IMR-90 (cell line): ENCODE measurements around the gene NCAPH2. TPM values are rescaled to one million over a fixed set of nuclear protein-coding genes. Genes with fewer than 3 reads are reported as not detected.

ENCODE experiments used
- ATAC-seq: fragments of 200-7000 bp; cut with Tn5 transposase; 2 replicates; pipeline ENCODE4 v1.9.1; 2020; ENCODE audit warnings: low read depth, mild to moderate bottlenecking, moderate library complexity
- BruUV-seq: library from RNA; stranded (reverse); fragments of 400-500 nt; replicated peaks from 2 replicates; lab custom pipeline; 2021; lab: Mats Ljungman, UMichigan
- CTCF ChIA-PET: fragments of 300-600 bp; formaldehyde crosslinking; extraction: SDS; loops from one replicate; lab custom pipeline; 2021; ENCODE audit warnings: antibody characterized with exemption; lab: Yijun Ruan, JAX
- POLR2A ChIA-PET: fragments of 300-600 bp; sonication (Branson Sonifier 250); formaldehyde crosslinking; loops from one replicate; lab custom pipeline; 2022; ENCODE audit warnings: antibody characterized with exemption; ENCODE audit not compliant: unreplicated experiment; lab: Charles Lee
- DNase-seq: peaks from one replicate; pipeline ENCODE4 v3.0.0; 2013
- H2AFZ ChIP-seq: replicated peaks from 2 replicates; pipeline ENCODE3; 2013; ENCODE audit warnings: low read length, mild to moderate bottlenecking; ENCODE audit not compliant: poor library complexity
- H2AK5ac ChIP-seq: 2 replicates; pipeline ENCODE4 v1.6.1; 2013; ENCODE audit warnings: low read depth, low read length, inconsistent platforms
- H2AK9ac ChIP-seq: replicated peaks from 2 replicates; pipeline ENCODE3; 2013; ENCODE audit warnings: mild to moderate bottlenecking, low read depth, low read length, moderate library complexity; ENCODE audit not compliant: poor library complexity
- H2BK120ac ChIP-seq: 2 replicates; pipeline ENCODE4 v1.6.1; 2013; ENCODE audit warnings: low read depth, low read length, inconsistent platforms
- H2BK15ac ChIP-seq: 3 replicates; pipeline ENCODE4 v1.6.1; 2013; ENCODE audit warnings: low read depth, low read length, inconsistent platforms
- H2BK20ac ChIP-seq: 2 replicates; pipeline ENCODE4 v1.6.1; 2013; ENCODE audit warnings: low read depth, mild to moderate bottlenecking, inconsistent platforms, low read length, moderate library complexity
- H2BK5ac ChIP-seq: 2 replicates; pipeline ENCODE4 v1.6.1; 2013; ENCODE audit warnings: mild to moderate bottlenecking, low read depth, low read length, inconsistent platforms; ENCODE audit not compliant: poor library complexity, severe bottlenecking
- H3K14ac ChIP-seq: replicated peaks from 2 replicates; pipeline ENCODE4 v1.6.1; 2013; ENCODE audit warnings: low read depth, low read length, inconsistent platforms
- H3K18ac ChIP-seq: 2 replicates; pipeline ENCODE4 v1.6.1; 2013; ENCODE audit warnings: low read depth, low read length, control low read depth
- H3K23ac ChIP-seq: 2 replicates; pipeline ENCODE4 v1.6.1; 2013; ENCODE audit warnings: low read depth, low read length, inconsistent platforms
- H3K27ac ChIP-seq: 2 replicates; pipeline ENCODE4 v1.5.1; 2013; ENCODE audit warnings: mild to moderate bottlenecking, control low read depth, low read length; ENCODE audit not compliant: insufficient read depth
- H3K27me3 ChIP-seq: 2 replicates; pipeline ENCODE4 v1.6.1; 2013; ENCODE audit warnings: low read length; ENCODE audit not compliant: control insufficient read depth, insufficient read depth
- H3K36me3 ChIP-seq: 2 replicates; pipeline ENCODE4 v1.6.1; 2013; ENCODE audit warnings: low read length, mixed read lengths; ENCODE audit not compliant: control insufficient read depth, insufficient read depth
- H3K4ac ChIP-seq: 2 replicates; pipeline ENCODE4 v1.6.1; 2013; ENCODE audit warnings: low read depth, low read length, inconsistent platforms
- H3K4me1 ChIP-seq: 2 replicates; pipeline ENCODE4 v1.6.1; 2013; ENCODE audit warnings: low read length, mixed read lengths; ENCODE audit not compliant: control insufficient read depth, insufficient read depth
- H3K4me2 ChIP-seq: 2 replicates; pipeline ENCODE4 v1.6.1; 2013; ENCODE audit warnings: low read depth, mild to moderate bottlenecking, control low read depth, low read length, moderate library complexity
- H3K4me3 ChIP-seq: 2 replicates; pipeline ENCODE4 v1.5.1; 2013; ENCODE audit warnings: low read depth, mild to moderate bottlenecking, control low read depth, low read length, moderate library complexity; ENCODE audit not compliant: insufficient read depth
- H3K56ac ChIP-seq: 2 replicates; pipeline ENCODE4 v1.6.1; 2013; ENCODE audit warnings: low read length, inconsistent platforms; ENCODE audit not compliant: insufficient read depth; ENCODE audit errors: extremely low read depth
- H3K79me1 ChIP-seq, 2 experiments: 2 replicates each; pipeline ENCODE4 v1.6.1; 2013; ENCODE audit warnings: low read length in 2 of 2, inconsistent platforms in 1 of 2, low read depth in 1 of 2
- H3K9ac ChIP-seq: 2 replicates; pipeline ENCODE4 v1.6.1; 2013; ENCODE audit warnings: low read depth, low read length, control low read depth
- H3K9me1 ChIP-seq: 2 replicates; pipeline ENCODE4 v1.6.1; 2013; ENCODE audit warnings: low read length, inconsistent platforms; ENCODE audit not compliant: insufficient read depth
- H3K9me3 ChIP-seq: 2 replicates; pipeline ENCODE4 v1.6.1; 2013; ENCODE audit warnings: low read length; ENCODE audit not compliant: control insufficient read depth, insufficient read depth
- H4K20me1 ChIP-seq: 2 replicates; pipeline ENCODE4 v1.6.1; 2013; ENCODE audit warnings: low read length, inconsistent platforms; ENCODE audit not compliant: insufficient read depth
- H4K5ac ChIP-seq: 2 replicates; pipeline ENCODE4 v1.6.1; 2013; ENCODE audit warnings: mild to moderate bottlenecking, low read depth, low read length, control low read depth
- H4K8ac ChIP-seq, 2 experiments: 2 replicates each; pipeline ENCODE4 v1.6.1; 2013; ENCODE audit warnings: low read depth in 2 of 2, low read length in 2 of 2, control low read depth in 1 of 2, inconsistent platforms in 1 of 2
- H4K91ac ChIP-seq: 2 replicates; pipeline ENCODE4 v1.6.1; 2013; ENCODE audit warnings: low read depth, low read length, inconsistent platforms; ENCODE audit not compliant: insufficient read depth
- BHLHE40 ChIP-seq: fragments of 150-350 bp; IDR thresholded peaks from 2 replicates; pipeline ENCODE4 v1.6.1; 2016; ENCODE audit warnings: mild to moderate bottlenecking, low read depth, low read length
- CEBPB ChIP-seq: IDR thresholded peaks from 2 replicates; pipeline ENCODE4 v1.6.1; 2012; ENCODE audit warnings: low read depth, low read length, improper control_type of control experiment
- CHD1 ChIP-seq: IDR thresholded peaks from 2 replicates; pipeline ENCODE4 v1.6.1; 2012; ENCODE audit warnings: low read depth, low read length, improper control_type of control experiment
- FOS ChIP-seq: fragments of 150-350 bp; IDR thresholded peaks from 2 replicates; pipeline ENCODE4 v1.6.1; 2016; ENCODE audit warnings: low read depth, low read length
- MXI1 ChIP-seq: IDR thresholded peaks from 2 replicates; pipeline ENCODE4 v1.6.1; 2012; ENCODE audit warnings: low read depth, mild to moderate bottlenecking, low read length, moderate library complexity, borderline replicate concordance
- NFE2L2 ChIP-seq: fragments of 150-350 bp; IDR thresholded peaks from 2 replicates; pipeline ENCODE4 v1.6.1; 2016; ENCODE audit warnings: low read depth, mild to moderate bottlenecking, low read length
- POLR2A ChIP-seq: IDR thresholded peaks from 2 replicates; pipeline ENCODE4 v1.6.1; 2012; ENCODE audit warnings: mild to moderate bottlenecking, low read depth, low read length
- RAD21 ChIP-seq: IDR thresholded peaks from 2 replicates; pipeline ENCODE4 v1.6.1; 2012; ENCODE audit warnings: low read length, improper control_type of control experiment
- RCOR1 ChIP-seq: IDR thresholded peaks from 2 replicates; pipeline ENCODE4 v1.6.1; 2012; ENCODE audit warnings: mild to moderate bottlenecking, low read length, improper control_type of control experiment; ENCODE audit not compliant: insufficient replicate concordance
- WGBS, 2 experiments: methylation state at CpG; one replicate each; pipeline versions ENCODE4 v1.1.5 to v1.1.7; 2013; ENCODE audit warnings: missing lambda C conversion rate in 2 of 2; ENCODE audit not compliant: insufficient read length in 1 of 2; ENCODE audit errors: extremely low coverage in 2 of 2; 5-methylcytosine and 5-hydroxymethylcytosine counted together
- dilution Hi-C: fragments of 300-500 bp; cut with HindIII; formaldehyde crosslinking; loops from one replicate; pipeline ENCODE4 v1.14.3; 2018; ENCODE audit warnings: low sequenced_read_pairs; ENCODE audit not compliant: unreplicated experiment
- in situ Hi-C: fragments of 300-500 bp; cut with MboI; formaldehyde crosslinking; loops from 3 replicates; pipeline ENCODE4 v1.14.3; 2019; ENCODE audit warnings: low sequenced_read_pairs, inconsistent platforms, mixed read lengths
- intact Hi-C: fragments of 100-400 bp; cut with micrococcal nuclease; formaldehyde crosslinking; loops from 2 replicates; pipeline ENCODE4 v1.10.0; 2022
- polyA plus RNA-seq, 3 experiments: library from polyadenylated mRNA; depleted of rRNA; stranded (reverse); fragments of >200 nt; gene quantifications; 2 replicates each; pipeline ENCODE4 v1.2.3, GENCODE V29; 2012; ENCODE audit warnings: low replicate concordance in 1 of 3
- total RNA-seq: library from RNA; depleted of rRNA; stranded (reverse); fragments of >200 nt; gene quantifications from 2 replicates; pipeline ENCODE4 v1.2.3, GENCODE V29; 2012
- TF ChIP-seq, protein P1 (sequence below): conservative IDR thresholded peaks from 2 replicates; pipeline ENCODE4 v1.5.1; 2012; ENCODE audit warnings: mild to moderate bottlenecking, low read depth, low read length, improper control_type of control experiment

NCAPH2 gene
- total and polyA plus RNA-seq, 2 of the 4 experiments (the other 2 are of a cell fraction), result 30.2 to 38.5 TPM

DNA sequence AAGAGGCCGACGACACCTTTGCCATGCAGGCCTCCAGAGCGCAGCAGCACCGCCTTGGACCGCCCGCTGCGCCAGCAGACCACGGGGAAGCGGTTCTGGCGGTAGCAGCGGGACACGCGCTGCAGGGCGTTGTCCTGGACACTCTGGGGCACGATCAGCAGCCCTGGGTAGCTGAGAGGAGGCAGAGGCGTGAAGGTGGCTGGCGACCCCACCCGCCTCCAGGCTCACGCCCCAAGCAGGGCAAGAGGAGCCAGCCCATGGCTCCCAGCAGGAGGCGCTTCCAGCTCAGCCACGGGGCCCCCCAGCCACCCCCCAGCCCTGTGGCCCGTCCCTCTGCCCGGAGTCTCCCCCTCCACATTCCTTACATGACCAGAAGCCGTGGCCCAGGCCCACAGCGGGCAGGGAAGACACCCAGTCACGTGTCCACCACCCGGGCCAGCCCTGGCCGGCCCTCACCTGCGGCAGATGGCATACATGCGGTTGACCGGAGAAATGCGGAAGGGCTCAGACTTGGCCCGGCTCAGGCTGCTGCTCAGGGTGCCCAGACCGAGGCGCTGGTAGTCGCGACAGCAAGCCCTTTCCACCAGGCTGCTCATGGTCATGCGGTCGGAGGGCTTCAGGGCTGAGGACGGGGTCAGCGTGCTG is 48.4 kb upstream of the NCAPH2 start:
- intact Hi-C loops (no loop called here), dilution Hi-C loops (no loop called here), in situ Hi-C loops (no loop called here)
- Histone ChIP-seq H3K4me1 (no peaks in the 10 kb centered on the region), H3K79me1 (no peaks in the 10 kb centered on the region), H3K18ac (no peak overlapping the region), H3K27me3 (no peaks in the 10 kb centered on the region), H4K20me1 (peaks cover 8% of the 10 kb centered on the region; the same call in 1 of the 2 replicates), H2AK9ac (no peak overlapping the region), H2AK5ac (no peak overlapping the region), H3K36me3 (peaks cover 91% of the 10 kb centered on the region), H3K4me3 (no peak overlapping the region), H4K91ac (no peak overlapping the region), H3K9me3 (no peaks in the 10 kb centered on the region), H3K23ac (no peak overlapping the region), H3K27ac (no peak overlapping the region), H2BK5ac (no peak overlapping the region), H2BK15ac (no peak overlapping the region), H3K9ac (no peak overlapping the region), H2BK120ac (no peak overlapping the region), H3K4me2 (no peak overlapping the region), H3K56ac (no peak overlapping the region), H2BK20ac (no peak overlapping the region), H3K9me1 (no peaks in the 10 kb centered on the region), H4K8ac (no peak overlapping the region), H3K14ac (no peak overlapping the region), H2AFZ (no peak overlapping the region), H4K5ac (no peak overlapping the region), H3K4ac (no peak overlapping the region)
- ChIA-PET POLR2A (no interaction called here), CTCF (interaction anchor here (0.6 kb wide), 1 partner anchor 160 kb away, joined by 3 read pairs; no protein-coding TSS in a partner anchor)
- DNase-seq, result no peak
- TF ChIP-seq RAD21 (no peak), BHLHE40 (no peak), POLR2A (no peak), CHD1 (no peak), NFE2L2 (no peak), CEBPB (no peak), FOS (no peak), RCOR1 (no peak), MXI1 (no peak)
- TF ChIP-seq, protein P1, sequence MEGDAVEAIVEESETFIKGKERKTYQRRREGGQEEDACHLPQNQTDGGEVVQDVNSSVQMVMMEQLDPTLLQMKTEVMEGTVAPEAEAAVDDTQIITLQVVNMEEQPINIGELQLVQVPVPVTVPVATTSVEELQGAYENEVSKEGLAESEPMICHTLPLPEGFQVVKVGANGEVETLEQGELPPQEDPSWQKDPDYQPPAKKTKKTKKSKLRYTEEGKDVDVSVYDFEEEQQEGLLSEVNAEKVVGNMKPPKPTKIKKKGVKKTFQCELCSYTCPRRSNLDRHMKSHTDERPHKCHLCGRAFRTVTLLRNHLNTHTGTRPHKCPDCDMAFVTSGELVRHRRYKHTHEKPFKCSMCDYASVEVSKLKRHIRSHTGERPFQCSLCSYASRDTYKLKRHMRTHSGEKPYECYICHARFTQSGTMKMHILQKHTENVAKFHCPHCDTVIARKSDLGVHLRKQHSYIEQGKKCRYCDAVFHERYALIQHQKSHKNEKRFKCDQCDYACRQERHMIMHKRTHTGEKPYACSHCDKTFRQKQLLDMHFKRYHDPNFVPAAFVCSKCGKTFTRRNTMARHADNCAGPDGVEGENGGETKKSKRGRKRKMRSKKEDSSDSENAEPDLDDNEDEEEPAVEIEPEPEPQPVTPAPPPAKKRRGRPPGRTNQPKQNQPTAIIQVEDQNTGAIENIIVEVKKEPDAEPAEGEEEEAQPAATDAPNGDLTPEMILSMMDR, result no peak
- ATAC-seq, result no peak
- WGBS, 2 experiments, result 96% methylated on average over 13 of the region's 41 CpGs; no CpG with 5 or more reads in 1 of the 2 experiments
- BruUV-seq, result no TSS peak
